Duodenal mucosa (tissue), 2 donors: ENCODE data around the gene RETN.

Experiments
- H3K27ac ChIP-seq: one replicate; pipeline ENCODE4 v1.7.0; 2013; ENCODE audit warnings: low read depth, low read length
- H3K27me3 ChIP-seq, 2 donors: one replicate each; pipeline ENCODE4 v1.7.0; 2013; ENCODE audit warnings: low read length in 2 of 2, control low read depth in 1 of 2; ENCODE audit not compliant: insufficient read depth in 2 of 2, control insufficient read depth in 1 of 2
- H3K36me3 ChIP-seq, 2 donors: one replicate each; pipeline ENCODE4 v1.7.0; 2013; ENCODE audit warnings: low read length in 2 of 2, control low read depth in 1 of 2; ENCODE audit not compliant: insufficient read depth in 2 of 2, control insufficient read depth in 1 of 2
- H3K4me1 ChIP-seq, 2 donors: one replicate each; pipeline ENCODE4 v1.7.0; 2013; ENCODE audit warnings: low read length in 2 of 2, control low read depth in 1 of 2; ENCODE audit not compliant: insufficient read depth in 2 of 2, control insufficient read depth in 1 of 2
- H3K4me3 ChIP-seq, 2 donors: one replicate each; pipeline ENCODE4 v1.7.0; 2013; ENCODE audit warnings: low read length in 2 of 2, low read depth in 1 of 2
- H3K9ac ChIP-seq, 2 donors: one replicate each; pipeline ENCODE4 v1.7.0; 2013; ENCODE audit warnings: low read length in 2 of 2, low read depth in 1 of 2
- H3K9me3 ChIP-seq, 2 donors: one replicate each; pipeline ENCODE4 v1.7.0; 2013; ENCODE audit warnings: low read length in 2 of 2, control low read depth in 1 of 2; ENCODE audit not compliant: control insufficient read depth in 1 of 2

The RETN gene, protein sequence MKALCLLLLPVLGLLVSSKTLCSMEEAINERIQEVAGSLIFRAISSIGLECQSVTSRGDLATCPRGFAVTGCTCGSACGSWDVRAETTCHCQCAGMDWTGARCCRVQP

DNA sequence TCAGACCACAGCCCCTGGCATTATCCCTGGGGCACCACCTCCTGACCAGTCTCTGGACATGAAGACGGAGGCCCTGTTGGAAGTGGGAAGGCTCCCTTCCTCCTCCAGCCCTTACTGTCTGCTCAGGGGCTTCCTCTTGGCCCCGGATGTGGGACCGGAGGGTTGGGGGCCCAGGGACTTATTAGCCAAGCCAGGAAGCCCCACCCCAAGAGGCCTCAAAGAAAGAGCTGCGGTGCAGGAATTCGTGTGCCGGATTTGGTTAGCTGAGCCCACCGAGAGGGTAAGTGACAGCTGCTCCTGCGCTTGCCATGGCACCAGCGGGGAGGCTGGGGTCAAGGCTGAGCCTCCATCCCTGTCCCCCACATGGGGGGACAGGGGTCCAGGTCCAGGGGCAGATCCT, at the start of gene RETN:
RETN (plus strand) TSS at position 208 of the 400 bp plus-strand sequence. CDS start 278 bp downstream, outside the sequence.
- Histone ChIP-seq H3K9me3 (peaks cover 0 to 1% of the 10 kb centered on the region in 2 donors), H3K9ac (no peak within 1 kb of the TSS), H3K27ac (no peak within 1 kb of the TSS), H3K27me3 (peaks cover 0 to 19% of the 10 kb centered on the region in 2 donors), H3K4me1 (no peaks in the 10 kb centered on the region), H3K4me3 (no peak within 1 kb of the TSS), H3K36me3 (no peaks in the 10 kb centered on the region)

GRCh38 chr19:7619671-7620441, 49.0 kb upstream of the RETN start:
- no peaks in the 10 kb centered on the region for H3K27me3 ChIP-seq
- H3K27ac ChIP-seq: peak overlapping the region; percentile 32
- H3K36me3 ChIP-seq: peaks cover 31 to 75% of the 10 kb centered on the region in 2 donors
- no peak overlapping the region for H3K9ac ChIP-seq
- no peaks in the 10 kb centered on the region for H3K9me3 ChIP-seq
- no peak overlapping the region for H3K4me3 ChIP-seq
- peaks cover 19 to 30% of the 10 kb centered on the region in 2 donors for H3K4me1 ChIP-seq

- Histone ChIP-seq H3K27ac (peak overlapping the region; percentile 32), H3K36me3 (peaks cover 36 to 78% of the 10 kb centered on the region in 2 donors), H3K27me3 (no peaks in the 10 kb centered on the region), H3K9me3 (no peaks in the 10 kb centered on the region), H3K9ac (no peak overlapping the region), H3K4me1 (peaks cover 19 to 30% of the 10 kb centered on the region in 2 donors), H3K4me3 (no peak overlapping the region)
Measured at GRCh38 chr19:7620442-7621412, 48.1 kb upstream of the RETN start.

- Histone ChIP-seq H3K4me1 (peaks cover 23 to 26% of the 10 kb centered on the region in 2 donors), H3K27ac (no peak overlapping the region), H3K4me3 (no peak overlapping the region), H3K9me3 (no peaks in the 10 kb centered on the region), H3K27me3 (no peaks in the 10 kb centered on the region), H3K36me3 (peaks cover 44 to 72% of the 10 kb centered on the region in 2 donors), H3K9ac (no peak overlapping the region)
Measured at GRCh38 chr19:7622933-7623685, 45.7 kb upstream of the RETN start.

- H3K27me3 ChIP-seq: no peaks in the 10 kb centered on the region
- no peak overlapping the region for H3K9ac ChIP-seq
- no peaks in the 10 kb centered on the region for H3K9me3 ChIP-seq
- H3K27ac ChIP-seq: no peak overlapping the region
- peaks cover 44 to 68% of the 10 kb centered on the region in 2 donors for H3K36me3 ChIP-seq
- H3K4me3 ChIP-seq: no peak overlapping the region
- peaks cover 21 to 26% of the 10 kb centered on the region in 2 donors for H3K4me1 ChIP-seq
Measured at GRCh38 chr19:7623725-7624603, 44.9 kb upstream of the RETN start.

DNA sequence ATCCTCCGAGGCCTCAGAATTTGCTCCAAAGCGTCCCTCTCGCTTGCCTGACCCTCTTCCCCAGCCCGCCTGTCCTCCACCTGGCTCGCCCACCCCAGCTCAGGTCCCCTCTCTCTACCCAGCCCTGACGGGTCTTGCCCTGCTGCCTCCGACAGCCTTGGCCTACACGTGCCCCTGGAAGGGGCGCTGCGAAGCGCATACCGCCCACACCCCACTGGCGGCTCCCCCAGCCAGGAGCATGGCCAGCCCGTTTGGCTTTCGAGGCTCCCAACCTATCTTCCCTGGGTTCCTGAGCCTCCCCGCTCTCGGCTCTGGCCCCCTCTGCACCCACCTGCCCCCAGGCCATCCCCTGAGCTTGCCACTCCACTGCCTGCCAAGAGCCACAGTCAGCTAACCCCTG, 44.0 kb upstream of the RETN start:
- Histone ChIP-seq H3K4me1 (peaks cover 15 to 18% of the 10 kb centered on the region in 2 donors), H3K27ac (no peak overlapping the region), H3K9ac (no peak overlapping the region), H3K9me3 (no peaks in the 10 kb centered on the region), H3K4me3 (no peak overlapping the region), H3K36me3 (peaks cover 44 to 66% of the 10 kb centered on the region in 2 donors), H3K27me3 (no peaks in the 10 kb centered on the region)

- H3K27ac ChIP-seq: no peak overlapping the region
- no peaks in the 10 kb centered on the region for H3K27me3 ChIP-seq
- H3K9ac ChIP-seq: no peak overlapping the region
- H3K4me3 ChIP-seq: no peak overlapping the region
- H3K36me3 ChIP-seq: peaks cover 39 to 55% of the 10 kb centered on the region in 2 donors
- no peaks in the 10 kb centered on the region for H3K9me3 ChIP-seq
- H3K4me1 ChIP-seq: peaks cover 21 to 22% of the 10 kb centered on the region in 2 donors
Measured at GRCh38 chr19:7625763-7626372, 43.0 kb upstream of the RETN start.

- Histone ChIP-seq H3K36me3 (peaks cover 31 to 50% of the 10 kb centered on the region in 2 donors), H3K9ac (no peak overlapping the region), H3K4me1 (peaks cover 21 to 24% of the 10 kb centered on the region in 2 donors), H3K27me3 (no peaks in the 10 kb centered on the region), H3K9me3 (no peaks in the 10 kb centered on the region), H3K27ac (no peak overlapping the region), H3K4me3 (no peak overlapping the region)
Measured at GRCh38 chr19:7627166-7627565, 41.7 kb upstream of the RETN start.
